ENCODE measurements around the gene SCN4B.

DNA sequence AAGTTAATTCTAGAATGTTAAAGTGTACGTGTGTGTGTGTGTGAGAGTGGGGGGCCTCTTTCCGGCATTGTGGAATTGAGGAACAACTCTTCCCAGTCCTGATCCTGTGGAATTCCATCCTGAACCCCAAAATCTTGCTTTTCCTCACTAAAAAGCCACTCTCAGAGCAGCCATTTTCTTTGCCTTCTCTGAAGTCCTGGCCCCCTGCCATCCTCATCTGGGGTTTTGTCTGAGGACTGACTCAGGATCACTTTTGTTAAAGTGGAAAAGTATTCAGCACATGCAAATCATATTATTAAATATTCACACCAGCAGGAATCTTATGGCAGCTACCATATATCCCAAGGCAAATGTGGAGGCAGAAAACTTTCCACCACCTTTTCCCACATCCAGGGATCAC is 3.8 kb downstream of the SCN4B start:
- no peak for TF ChIP-seq CTCF (IDR thresholded peaks at IDR 0.05)
- TF ChIP-seq POLR2A (IDR thresholded peaks at IDR 0.05; ENCODE audit: low read depth): no peak
- no peak for TF ChIP-seq POLR2AphosphoS5 (IDR thresholded peaks at IDR 0.05)
- no peak for TF ChIP-seq EP300 (IDR thresholded peaks at IDR 0.05)

Data from esophagus muscularis mucosa (tissue), 4 donors.